HG03442 (cell line): Measurements from ENCODE around the gene RACK1.

ENCODE experiments used
- ATAC-seq: cut with Tn5 transposase; IDR thresholded peaks from one replicate; pipeline ENCODE4 v1.9.1; 2021; ENCODE audit warnings: mild to moderate bottlenecking, moderate library complexity; ENCODE audit not compliant: unreplicated experiment

RACK1 gene

DNA sequence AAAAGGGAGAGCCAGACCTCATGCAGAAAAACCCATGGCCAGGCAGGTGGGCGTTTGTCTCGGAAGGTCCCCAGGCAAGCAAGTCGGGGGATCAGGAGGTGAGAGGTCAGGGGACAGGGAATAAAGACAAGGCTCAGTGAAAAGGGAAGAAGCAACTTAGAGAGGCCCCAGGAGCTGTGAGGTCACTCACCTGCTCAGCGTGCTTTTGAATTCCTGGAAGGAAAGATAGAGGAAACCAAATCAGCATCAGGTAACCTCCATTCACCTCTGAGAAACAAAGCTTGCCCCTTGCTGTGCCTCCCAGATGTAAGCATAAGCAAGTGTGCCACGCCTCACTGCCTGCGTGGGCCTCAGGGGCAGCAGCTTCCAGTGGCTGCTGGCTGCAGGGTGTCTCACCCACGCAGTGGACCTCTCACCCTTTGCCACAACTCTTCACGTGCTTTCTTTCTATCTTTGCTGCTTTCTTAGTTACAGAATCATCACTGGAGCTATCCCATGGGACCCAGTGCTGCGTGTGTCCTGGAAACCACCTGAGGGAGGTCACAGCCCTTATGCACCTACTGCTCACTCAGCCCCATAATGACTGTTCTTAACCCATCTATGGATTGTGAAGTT is 44.7 kb downstream of the RACK1 start:
- peak; percentile 80 for ATAC-seq

DNA sequence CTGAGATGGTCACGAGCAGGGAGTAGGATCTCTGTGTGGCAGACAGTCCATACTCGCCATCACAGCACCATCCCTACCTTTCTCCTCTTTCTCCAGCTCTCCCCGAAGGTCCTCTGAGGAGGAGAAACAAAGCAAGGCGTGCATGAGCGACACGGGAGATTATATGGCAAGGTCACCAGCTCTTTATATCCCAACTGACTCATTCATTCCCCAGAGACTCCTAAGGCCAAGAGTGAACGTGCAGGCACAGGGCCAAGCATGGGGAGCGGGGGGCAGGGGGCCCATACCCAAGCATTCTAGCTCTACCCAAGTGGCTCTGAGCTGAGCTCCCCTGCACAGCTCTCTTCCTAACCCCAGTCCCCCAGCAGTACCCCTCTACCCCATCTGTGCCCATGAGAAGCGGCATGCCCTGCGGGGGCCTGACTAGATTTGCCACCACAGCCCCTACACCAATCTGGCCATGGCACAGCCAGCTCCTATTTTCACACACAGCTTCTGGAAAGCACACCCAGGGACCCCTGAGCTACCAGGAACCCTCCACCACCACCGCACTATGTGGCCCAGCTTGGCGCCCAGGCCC is 45.5 kb downstream of the RACK1 start:
- no peak for ATAC-seq

DNA sequence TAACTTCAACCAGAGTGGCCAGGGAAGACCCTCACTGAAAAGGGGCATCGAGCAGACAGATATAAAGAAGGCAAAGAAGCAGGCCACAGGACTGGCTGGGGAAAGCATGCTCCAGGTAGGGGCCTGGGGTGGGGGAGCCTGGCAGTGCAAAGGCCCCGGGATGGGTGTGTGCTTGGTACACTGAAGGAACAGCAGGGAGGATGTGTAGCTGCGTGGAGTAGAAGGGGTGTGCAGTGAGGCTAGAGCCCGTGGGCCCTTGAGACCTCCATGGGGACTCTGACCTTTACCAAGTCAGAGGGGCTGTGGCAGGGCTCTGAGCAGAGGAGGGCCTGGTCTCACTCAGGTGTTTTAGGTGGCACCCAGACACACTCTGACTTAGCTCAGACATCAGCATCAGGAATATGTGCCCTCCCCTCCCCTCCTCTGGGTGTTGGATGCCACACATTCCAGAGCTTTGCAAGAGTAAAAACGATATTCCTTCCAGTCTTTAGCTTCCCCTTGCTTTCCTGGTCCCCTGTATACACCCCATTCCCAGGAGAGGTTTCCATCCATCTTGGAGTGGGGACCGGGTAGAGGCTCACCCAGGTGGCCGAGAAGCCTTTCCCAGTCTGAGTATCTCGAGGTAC is 46.3 kb downstream of the RACK1 start:
- ATAC-seq, result no peak

DNA sequence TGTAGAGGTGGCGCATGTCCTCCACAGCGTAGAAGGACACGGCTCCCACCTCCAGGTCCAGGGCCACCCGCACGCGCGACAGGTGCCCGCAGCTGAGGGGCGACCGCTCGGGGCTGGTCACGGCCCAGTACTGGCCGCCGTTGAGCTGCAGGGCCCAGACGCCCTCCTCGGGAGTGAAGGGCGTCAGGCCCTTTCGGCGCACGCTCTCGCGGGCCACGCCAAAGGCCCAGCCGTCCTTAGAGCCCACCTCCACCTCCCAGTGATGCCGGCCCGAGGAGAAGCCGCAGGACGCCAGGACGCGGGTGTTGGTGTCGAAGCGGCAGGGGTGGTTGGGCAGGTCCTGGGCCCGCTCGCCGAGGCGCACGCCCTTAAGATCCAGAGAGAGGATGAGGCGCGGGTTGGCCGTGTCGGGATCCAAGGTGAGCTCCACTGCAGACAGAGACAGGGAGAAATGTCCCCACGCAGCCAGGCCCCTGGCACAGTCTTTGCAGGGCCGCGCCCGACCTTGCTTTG is 48.4 kb downstream of the RACK1 start:
- no peak for ATAC-seq

DNA sequence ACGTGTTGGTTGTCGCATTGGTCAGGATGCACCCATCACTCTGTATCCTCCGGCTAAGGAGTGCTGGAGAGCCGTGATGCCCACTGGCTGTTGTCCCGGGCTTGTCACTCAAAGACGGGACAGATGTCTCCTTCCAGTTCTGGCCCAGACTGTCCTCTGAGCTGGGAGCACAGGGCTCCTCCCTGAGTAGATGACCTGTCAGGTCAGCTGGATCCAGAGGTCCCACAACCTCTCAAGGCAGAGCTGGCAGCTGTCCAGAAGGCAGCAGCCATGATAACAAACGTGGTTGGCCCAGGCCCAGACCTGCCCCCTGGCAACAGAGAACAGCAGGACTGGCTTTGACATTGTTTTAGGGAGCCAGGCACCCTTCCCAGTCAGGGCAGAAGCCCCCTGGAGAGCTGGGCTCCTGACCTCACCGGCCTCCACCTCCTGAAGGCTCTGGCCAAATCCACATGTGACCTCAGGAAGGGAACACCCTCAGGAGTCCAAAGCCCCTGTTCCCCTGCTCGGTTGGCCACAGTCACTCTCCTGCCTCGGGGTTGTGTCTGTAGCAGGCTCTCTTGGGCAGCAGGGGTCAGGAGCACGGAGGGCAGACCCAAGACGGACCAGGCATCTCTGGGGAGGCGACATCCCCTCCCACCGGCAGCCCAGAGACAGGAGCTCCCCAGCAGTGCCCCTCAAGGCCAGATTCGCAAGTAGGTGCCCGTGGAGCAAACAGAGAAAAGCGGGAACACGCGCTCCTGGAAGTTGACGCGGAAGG is 49.0 kb downstream of the RACK1 start:
- no peak for ATAC-seq

DNA sequence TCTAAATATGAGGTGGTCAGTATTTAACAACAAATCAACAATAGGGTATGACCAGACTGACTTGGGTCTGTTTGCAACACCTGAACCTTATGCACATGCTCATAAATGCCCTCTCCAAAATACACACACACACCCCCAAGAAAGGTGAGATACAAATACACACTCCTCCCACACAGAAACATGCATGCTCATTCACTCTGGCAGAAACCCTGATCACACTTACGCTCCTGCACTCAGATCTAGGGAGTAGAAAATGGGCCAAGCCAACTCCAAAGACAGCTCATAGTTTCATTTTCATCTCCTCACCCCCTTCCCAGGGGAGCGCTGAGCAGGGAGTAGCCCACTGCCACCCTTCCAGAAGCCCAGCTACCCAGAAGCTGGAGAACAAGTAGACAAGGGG is 50.0 kb downstream of the RACK1 start:
- ATAC-seq, result no peak

DNA sequence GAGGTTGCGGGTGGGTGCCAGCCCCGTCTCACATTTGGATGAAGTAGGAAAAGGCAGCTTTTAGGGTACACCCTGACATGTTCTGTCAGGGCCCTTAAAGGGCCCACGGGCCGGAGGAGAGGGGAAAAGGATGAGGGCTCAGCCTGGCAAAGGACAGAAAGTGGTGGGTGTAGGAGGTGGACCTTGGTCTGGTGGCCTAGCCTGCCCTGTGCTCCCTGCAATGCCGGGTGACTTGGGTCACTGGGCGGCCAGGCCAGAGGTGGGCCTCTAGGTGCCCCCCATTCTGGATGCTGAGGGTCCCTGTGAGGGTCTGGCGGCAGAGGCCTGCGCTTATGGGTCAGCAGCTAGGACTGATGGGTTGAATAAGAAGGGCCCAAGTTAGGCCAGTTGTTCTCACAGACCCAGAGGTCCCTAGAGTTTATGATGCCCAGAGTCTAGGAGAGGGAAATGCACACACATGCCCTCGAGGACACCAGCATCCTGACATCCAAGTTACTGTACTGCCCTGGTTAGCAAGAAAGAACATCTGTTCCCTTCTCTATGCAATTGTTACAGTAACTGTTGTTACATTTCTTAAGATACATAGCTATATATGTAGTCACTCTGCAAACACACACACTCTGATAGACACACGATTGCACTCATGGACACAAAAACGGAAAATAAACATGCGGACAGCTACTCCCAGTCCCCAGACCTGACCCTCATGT is 51.2 kb downstream of the RACK1 start:
- no peak for ATAC-seq

DNA sequence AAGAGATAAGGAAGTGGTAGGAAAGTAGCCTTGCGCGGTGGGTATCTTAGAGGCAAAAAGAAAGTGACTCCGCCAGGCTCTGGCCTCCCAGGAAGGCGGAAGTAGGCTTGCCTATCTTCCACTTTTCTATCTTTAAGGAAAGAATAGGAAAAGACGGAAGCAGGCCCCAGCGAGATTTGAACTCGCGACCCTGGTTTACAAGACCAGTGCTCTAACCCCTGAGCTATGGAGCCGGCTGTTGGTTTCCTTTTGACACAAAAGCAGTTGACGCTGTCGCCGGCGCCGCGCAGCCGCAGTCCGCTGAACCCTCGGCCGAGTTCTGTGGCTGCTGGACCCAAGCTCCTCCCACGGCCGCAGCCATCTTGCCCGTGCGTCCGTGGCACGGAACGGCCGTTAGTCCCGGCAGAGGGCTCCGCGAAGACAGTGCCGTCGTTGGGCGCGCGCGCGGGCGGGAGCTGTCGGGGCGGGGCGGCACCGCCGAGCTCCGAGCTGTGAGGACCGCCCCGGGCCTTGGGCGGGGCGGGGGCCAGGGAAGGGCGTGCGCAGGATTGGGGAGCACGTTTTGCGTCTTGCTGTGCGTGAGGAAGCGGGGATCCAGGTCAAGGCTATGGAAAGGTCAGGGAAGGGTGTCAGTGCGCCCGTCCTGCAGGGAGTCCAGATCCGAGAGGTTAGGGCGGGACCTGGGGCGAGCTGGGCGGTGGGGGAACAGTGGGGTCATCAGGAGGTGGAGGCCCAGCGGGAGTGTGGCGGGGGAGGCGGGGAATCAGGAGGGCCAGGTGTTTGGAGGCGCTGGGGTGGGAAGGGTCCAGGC is 52.0 kb downstream of the RACK1 start:
- ATAC-seq, result peak; percentile 61

DNA sequence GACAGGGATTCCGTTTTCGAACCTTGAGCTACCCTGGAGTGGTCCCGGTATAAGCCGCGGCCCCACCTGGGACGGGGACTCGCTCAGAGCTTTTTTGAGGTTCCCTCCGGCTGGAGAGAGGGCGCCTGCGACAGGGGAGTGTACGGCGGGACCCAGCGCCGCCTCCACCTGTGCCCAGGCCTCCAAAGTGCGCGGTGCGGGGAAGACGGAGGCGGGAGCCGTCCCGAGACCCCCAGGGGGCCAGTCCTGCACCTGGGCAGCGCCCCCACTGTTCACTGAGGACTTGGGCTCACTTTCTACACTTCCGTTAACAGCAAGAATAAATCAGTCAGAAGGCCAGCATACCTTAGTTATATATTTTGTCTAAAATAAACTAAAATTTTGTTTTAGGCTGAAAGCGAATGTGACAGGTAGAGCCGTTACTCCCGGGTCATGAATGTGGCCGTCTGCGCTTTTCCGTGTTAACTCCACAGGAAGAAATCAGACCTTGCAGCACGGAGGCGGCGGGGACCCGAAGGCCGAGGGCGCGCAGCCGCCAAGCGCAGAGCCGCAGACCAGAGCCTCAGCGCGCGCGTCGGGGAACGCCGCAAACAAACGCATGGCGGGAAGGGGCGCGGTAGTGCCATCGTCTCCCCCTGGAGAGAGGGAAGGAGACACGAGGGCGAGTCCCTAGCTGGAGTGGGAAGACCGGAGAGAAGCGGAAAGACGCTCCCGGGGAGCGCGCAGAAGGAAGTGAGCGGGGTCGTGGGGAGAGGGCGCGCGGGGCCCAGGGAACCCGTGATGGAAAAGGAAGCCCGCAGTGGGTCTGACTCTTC is 52.8 kb downstream of the RACK1 start:
- no peak for ATAC-seq

DNA sequence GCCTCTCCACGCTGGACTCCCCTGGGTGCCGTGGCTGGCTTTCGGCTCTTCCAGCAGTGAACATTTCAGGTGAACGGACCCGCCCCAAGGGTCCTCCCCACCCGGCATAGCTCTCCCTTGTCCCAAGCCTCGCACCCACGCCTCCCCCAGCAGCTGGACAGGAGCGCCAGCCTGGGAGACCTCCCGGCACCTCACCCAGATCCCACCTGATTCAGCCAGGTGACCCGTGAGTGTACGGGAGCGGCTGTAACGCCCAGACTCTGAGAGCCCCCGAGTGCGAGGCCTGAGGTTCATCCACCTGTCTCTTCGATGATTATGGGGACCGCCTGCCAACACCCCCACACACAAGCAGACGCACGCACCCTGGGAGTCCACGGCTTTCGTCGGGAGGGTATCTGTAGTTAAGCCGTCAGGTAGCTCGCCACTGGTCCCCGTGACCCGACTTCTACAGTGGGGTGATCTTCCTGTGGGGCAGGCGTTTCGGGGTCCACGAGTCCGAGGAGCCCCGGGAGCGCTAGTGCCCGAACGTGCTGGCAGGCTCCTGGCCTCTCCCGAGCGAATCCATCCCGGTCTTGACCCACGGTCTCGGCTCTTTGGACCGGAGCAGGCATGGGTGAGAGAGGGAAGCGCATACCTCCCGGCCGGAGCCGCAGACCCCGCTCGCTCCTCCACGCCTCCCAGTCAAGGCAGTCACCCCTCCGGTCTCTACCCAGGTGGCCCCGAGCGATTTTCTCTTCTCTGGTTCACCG is 53.6 kb downstream of the RACK1 start:
- ATAC-seq, result no peak

DNA sequence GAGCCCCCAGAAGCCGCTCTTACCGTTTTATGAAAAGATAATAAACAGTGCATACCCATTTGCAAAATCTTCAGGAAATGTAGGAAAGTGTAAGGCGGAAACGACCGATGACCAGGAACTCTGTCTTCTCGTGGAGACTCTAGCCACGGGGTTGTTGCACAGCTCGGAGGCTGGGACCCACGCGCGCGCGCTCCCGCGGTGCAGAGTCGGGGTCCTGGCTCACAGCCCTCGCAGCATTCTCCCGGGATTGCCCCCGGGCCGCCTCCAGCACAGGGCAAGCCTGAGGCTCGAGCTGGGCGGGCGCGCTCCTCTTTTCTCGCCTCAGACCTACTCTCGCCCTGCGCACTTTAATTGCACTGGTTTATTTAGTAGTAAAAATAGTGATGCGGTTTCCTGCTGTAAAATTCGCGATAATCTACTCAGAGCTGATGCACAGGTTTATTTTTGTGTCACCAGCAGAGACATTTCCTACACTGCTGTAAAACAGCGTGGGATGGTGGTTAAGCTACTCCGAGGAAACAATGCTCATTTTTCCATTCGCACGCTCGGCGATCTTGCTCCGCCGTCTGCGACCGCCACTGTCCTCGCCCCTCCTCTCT is 54.2 kb downstream of the RACK1 start:
- no peak for ATAC-seq

DNA sequence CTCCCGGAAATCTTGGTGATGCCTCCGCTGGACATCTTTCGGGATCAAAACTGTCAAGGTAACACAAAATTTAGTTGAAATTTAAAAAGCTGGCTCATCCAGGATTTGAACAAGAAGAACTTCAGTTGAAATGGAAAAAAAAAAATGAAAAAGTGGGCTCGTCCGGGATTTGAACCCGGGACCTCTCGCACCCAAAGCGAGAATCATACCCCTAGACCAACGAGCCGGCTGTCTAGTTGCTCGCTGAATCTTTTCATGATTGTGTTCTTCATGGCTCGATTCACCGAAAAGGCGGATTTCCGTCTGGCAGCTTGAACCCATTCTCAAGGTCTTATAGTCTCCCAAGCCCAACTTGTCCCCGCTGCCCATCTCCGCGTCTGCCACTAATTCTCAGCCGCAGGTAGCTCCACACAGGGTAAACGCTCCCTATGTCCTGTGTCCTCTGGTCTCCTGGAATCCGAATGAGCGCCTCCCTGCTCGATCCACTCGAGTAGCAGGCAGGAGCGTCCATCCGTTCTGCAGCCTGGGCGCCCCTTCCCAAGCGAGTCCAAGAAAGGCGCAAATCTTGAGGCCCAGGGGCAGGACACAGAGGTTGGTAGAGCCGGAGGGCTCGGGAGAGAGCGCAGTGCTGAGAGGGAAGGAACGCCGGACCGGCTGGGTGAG is 54.9 kb downstream of the RACK1 start:
- no peak for ATAC-seq

DNA sequence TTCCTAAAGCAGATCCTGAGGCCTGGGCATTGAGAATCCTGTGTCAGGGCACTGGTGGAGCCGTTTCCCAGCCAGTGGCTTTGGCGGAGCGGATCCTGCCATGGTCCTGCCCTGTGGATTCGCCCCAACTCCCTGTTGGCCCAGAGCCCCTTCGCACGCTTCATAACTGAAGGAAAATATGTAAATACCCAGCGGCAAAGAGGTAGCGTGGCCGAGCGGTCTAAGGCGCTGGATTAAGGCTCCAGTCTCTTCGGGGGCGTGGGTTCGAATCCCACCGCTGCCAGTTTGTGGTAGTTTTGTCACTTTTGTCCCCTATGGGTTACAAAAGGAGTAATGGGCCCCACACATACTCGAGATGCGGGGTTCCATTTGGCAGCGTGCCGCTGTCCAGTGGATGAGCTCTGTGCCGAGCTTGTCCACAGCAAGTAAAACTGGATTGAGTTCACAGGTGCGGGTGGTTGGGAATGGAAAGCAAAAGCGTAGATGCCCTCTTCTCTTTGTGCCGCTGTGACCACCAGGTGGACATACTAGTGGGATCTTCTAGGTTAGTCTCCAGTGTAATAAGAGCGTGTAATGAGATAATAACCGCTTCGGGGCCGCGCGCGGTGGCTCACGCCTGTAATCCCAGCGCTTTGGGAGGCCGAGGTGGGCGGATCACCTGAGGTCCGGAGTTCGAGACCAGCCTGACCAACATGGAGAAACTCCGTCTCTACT is 56.0 kb downstream of the RACK1 start:
- ATAC-seq, result no peak

DNA sequence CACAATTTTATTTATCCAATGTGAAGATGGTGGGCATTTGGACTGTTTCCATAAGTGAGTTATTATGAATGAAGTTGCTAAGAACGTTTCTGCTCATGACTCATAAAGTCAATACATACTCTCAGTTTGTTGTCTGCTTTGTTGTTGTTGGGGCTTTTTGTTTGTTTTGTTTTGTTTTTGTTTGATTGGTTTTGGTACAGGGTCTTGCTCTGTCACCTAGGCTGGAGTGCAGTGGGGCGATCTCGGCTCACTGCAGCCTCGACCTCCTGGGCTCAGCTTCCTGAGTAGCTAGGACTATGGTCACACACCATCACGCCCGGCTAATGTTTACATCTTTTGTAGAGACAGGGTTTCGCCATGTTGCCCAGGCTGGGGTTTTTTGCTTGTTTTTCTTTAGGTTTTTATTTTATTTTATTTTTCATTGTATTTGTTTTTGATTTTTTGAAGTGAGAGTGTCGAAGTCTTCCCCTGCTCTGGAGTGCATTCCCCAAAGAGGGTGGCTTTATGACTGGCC is 56.7 kb downstream of the RACK1 start:
- no peak for ATAC-seq
